ENCODE data around the gene PRAMEF20. TPM values are rescaled to one million over a fixed set of nuclear protein-coding genes. Genes with fewer than 3 reads are reported as not detected.

PRAMEF20 gene
- total RNA-seq, 2 experiments from 2014 or later = not detected

DNA sequence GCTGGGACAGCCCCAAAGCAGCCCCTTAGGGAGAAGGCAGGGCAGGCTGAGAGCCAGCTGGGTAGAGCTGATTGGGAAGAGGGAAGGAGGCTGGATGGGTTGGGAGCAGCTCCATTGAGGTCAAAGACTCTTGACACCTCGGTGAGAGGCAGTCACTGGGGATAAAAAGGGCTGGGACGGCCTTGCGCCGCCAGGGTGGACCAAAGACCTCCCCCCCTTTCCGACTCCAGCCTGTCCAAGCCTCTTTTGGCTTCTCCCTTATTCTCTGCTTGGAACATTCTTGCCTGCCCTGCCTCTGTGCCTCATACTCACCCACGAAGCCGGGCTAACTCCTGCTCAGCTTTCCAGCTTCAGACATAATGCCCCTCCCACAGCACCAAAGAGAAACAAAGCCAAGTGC is 52.4 kb downstream of the PRAMEF20 start:
- H3K9me3 Mint-ChIP-seq = no peaks in the 10 kb centered on the region
- ATAC-seq (no peak), DNase-seq (no peak)
- H3K27ac Mint-ChIP-seq = no peak overlapping the region
- ChIA-PET CTCF (no interaction called here), POLR2A (no interaction called here)
- H3K4me1 Mint-ChIP-seq (ENCODE audit: low read depth) = no peaks in the 10 kb centered on the region
- H3K36me3 Mint-ChIP-seq (ENCODE audit: low read depth) = no peaks in the 10 kb centered on the region
- intact Hi-C loops (cut with micrococcal nuclease) = no loop called here
- H3K4me3 Mint-ChIP-seq = no peak overlapping the region
- TF ChIP-seq CTCF (IDR thresholded peaks at IDR 0.05) = no peak
- no peaks in the 10 kb centered on the region for H3K27me3 Mint-ChIP-seq

- no peak for DNase-seq
- no peak overlapping the region for H3K27ac Mint-ChIP-seq
- no peaks in the 10 kb centered on the region for H3K9me3 Mint-ChIP-seq
- POLR2A ChIA-PET = no interaction called here
- H3K4me3 Mint-ChIP-seq = no peak overlapping the region
- no peak for ATAC-seq
- intact Hi-C loops (cut with micrococcal nuclease) = no loop called here
- H3K27me3 Mint-ChIP-seq = no peaks in the 10 kb centered on the region
- H3K4me1 Mint-ChIP-seq (ENCODE audit: low read depth) = no peaks in the 10 kb centered on the region
- H3K36me3 Mint-ChIP-seq (ENCODE audit: low read depth) = no peaks in the 10 kb centered on the region
- CTCF ChIA-PET = no interaction called here
- no peak for TF ChIP-seq CTCF (IDR thresholded peaks at IDR 0.05)
These were observed 55.3 kb downstream of the PRAMEF20 start for GRCh38 chr1:13465515-13465914.

DNA sequence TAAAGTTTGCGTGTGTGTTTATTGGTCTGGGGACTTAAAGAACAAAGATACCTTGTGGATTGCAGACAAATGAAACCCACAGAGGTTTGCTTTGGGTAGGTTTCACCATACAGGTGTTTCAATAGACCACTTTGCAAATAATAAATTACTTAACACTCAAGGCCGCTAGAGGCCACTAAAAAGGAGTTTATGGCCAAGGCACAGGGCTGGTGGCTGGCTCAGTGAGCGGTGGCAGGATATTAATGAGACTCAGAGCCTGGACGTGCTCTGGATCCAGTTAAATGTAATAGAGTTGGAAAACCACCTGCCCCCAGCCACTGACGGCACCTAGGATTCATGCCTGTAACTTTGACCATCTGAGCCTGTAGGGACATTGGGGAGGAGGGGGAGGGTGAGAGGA is 59.1 kb downstream of the PRAMEF20 start:
- ATAC-seq (no peak), DNase-seq (no peak)
- ChIA-PET POLR2A (no interaction called here), CTCF (no interaction called here)
- no peaks in the 10 kb centered on the region for H3K4me1 Mint-ChIP-seq (ENCODE audit: low read depth)
- no peaks in the 10 kb centered on the region for H3K9me3 Mint-ChIP-seq
- H3K36me3 Mint-ChIP-seq (ENCODE audit: low read depth) = no peaks in the 10 kb centered on the region
- TF ChIP-seq CTCF (IDR thresholded peaks at IDR 0.05) = no peak
- H3K27ac Mint-ChIP-seq = no peak overlapping the region
- intact Hi-C loops (cut with micrococcal nuclease) = no loop called here
- H3K27me3 Mint-ChIP-seq = no peaks in the 10 kb centered on the region
- H3K4me3 Mint-ChIP-seq = no peak overlapping the region

Other genes with a start within 250 kb of the PRAMEF20 start
- gene HNRNPCL4, start 244.8 kb upstream of the PRAMEF20 start, total RNA-seq = not detected
- gene PRAMEF9, start 238.6 kb upstream of the PRAMEF20 start, total RNA-seq = not detected
- gene PRAMEF13, start 209.0 kb upstream of the PRAMEF20 start, total RNA-seq = not detected
- not detected for gene PRAMEF18, start 184.3 kb upstream of the PRAMEF20 start, total RNA-seq
- gene PRAMEF5, start 156.3 kb upstream of the PRAMEF20 start, total RNA-seq = not detected
- not detected for gene PRAMEF8, start 125.3 kb upstream of the PRAMEF20 start, total RNA-seq
- not detected for gene PRAMEF33, start 106.9 kb upstream of the PRAMEF20 start, total RNA-seq
- not detected for gene PRAMEF15, start 94.9 kb upstream of the PRAMEF20 start, total RNA-seq
- not detected for gene PRAMEF14, start 63.3 kb upstream of the PRAMEF20 start, total RNA-seq
- not detected for gene PRAMEF19, start 38.5 kb upstream of the PRAMEF20 start, total RNA-seq
- gene PRAMEF17, start 20.8 kb upstream of the PRAMEF20 start, total RNA-seq = not detected
- not detected for gene LRRC38, start 103.6 kb downstream of the PRAMEF20 start, total RNA-seq
- gene PDPN, start 173.4 kb downstream of the PRAMEF20 start, total RNA-seq = not detected

Data from activated CD8-positive, alpha-beta T cell treated with anti-CD3 and anti-CD28 coated beads for 36 hours (primary cell).